ENCODE measurements around the gene TBCCD1.
"Not testable (repeated sequence)": the region's sequence is repeated elsewhere in the genome, so short reads cannot be mapped to it uniquely, and the experiment has no call there.

TBCCD1 gene

DNA sequence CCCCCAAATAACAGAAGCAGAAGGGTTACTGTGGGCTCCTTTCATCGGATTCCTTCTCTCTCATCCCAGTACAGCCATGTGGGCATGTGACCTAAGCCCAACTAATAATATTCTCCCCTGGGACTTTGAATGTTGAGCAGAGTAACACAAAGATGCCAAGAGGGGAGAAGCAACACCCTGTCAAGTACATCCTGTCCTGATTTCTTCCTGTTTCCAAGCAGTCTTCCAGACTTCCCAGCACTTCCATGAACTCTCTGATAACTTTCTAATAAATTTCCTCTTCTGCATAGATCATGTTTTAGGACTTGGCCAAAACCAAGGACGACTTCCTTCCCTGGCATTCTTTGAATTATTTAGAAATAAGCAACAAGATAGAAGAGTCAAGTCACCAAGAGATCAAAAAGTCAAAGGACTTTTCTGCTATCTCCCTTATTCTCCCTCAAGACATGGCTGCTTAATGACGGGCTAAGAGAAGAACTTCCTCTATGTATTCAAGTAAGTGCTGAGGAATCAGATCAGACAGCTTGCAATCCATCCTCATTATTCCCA is 60.9 kb downstream of the TBCCD1 start:
- H3K27me3 ChIP-seq (ENCODE audit: insufficient read depth, low read length), result peaks cover 64% of the 10 kb centered on the region
- no peaks in the 10 kb centered on the region for H3K79me2 ChIP-seq (ENCODE audit: control insufficient read depth, insufficient read depth, low read length, unreplicated experiment)
- H3K4me3 ChIP-seq (ENCODE audit: low read depth, low read length), result no peak overlapping the region
- H2AFZ ChIP-seq (ENCODE audit: low read length, unreplicated experiment), result no peak overlapping the region
- no peak overlapping the region for H3K27ac ChIP-seq (ENCODE audit: low read depth, low read length)
- H3K4me1 ChIP-seq (ENCODE audit: control insufficient read depth, insufficient read depth, low read length, unreplicated experiment), result no peaks in the 10 kb centered on the region
- H3K36me3 ChIP-seq (ENCODE audit: insufficient read depth, low read length), result no peaks in the 10 kb centered on the region

DNA sequence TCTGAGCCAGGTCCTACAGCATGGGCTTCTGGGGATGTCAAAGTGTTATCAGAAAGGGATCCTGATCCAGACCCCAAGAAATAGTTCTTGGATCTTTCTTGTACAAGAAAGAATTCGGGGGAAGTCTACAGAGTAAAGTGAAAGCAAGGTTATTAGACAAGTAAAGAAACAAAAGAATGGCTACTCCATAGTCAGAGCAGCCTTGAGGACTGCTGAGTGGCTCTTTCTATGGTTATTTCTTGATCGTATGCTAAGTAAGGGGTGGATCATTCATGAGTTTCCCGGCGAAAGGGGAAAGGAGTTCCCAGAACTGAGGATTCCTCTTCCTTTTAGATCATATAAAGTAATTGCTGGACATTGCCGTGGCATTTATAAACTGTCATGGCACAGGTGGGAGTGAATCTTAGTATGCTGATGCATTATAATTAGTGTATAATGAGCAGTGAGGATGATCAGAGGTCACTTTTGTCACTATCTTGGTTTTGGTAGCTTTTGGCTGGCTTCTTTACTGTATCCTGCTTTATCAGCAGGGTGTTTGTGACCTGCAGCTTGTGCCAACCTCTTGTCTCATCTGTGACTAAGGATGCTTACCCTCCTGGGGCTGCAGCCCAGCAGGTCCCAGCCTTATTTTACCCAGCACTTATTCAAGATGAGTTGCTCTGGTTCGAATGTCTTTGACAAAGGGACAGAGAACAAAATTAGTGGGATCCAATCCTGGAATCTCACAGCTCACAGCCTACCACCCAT is 64.0 kb downstream of the TBCCD1 start:
- no peaks in the 10 kb centered on the region for H3K79me2 ChIP-seq (ENCODE audit: control insufficient read depth, insufficient read depth, low read length, unreplicated experiment)
- no peaks in the 10 kb centered on the region for H3K36me3 ChIP-seq (ENCODE audit: insufficient read depth, low read length)
- H2AFZ ChIP-seq (ENCODE audit: low read length, unreplicated experiment), result no peak overlapping the region
- H3K4me3 ChIP-seq (ENCODE audit: low read depth, low read length), result peak overlapping the region; percentile 53
- H3K27ac ChIP-seq (ENCODE audit: low read depth, low read length), result no peak overlapping the region
- no peaks in the 10 kb centered on the region for H3K4me1 ChIP-seq (ENCODE audit: control insufficient read depth, insufficient read depth, low read length, unreplicated experiment)
- peaks cover 50% of the 10 kb centered on the region for H3K27me3 ChIP-seq (ENCODE audit: insufficient read depth, low read length)

DNA sequence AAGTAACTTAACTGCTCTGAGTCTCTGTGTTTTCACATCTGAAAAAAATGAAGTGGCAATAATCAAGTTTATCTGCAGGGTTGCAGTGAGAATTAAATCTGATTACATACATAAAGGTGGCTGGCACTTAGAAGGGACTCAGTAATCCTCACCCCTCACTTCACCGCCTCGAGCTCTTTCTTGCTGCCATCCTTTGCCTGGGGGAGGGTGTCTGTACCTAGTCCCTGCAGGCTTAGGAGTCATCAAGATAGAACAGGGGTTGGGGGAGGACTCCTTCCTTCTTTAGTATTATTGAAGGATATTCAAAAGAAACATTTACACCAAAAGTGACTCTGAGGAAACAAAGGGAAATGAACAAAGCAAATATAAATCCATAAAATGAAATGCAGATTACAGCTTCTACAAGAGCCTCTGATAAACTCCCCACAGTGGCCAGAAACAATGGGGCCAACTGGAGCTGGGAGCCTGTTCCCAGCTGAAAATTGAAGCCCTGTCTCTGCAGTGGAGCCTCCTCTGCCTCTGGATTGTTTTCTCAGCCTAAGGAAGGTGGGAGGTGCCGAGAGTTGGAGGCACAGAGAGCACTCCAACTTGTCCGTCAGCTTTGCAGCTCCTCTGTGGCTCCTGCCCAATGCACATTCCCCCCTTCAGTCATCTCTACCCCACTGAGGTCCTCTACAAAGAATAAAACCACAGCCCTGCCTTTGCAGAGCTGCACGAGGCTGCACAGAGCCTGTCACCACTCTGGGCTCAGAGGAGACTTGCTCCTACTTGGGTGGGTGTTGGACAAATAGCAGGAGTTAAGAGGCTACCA is 64.8 kb downstream of the TBCCD1 start:
- Histone ChIP-seq H3K27ac (ENCODE audit: low read depth, low read length) (no peak overlapping the region), H3K4me1 (ENCODE audit: control insufficient read depth, insufficient read depth, low read length, unreplicated experiment) (no peaks in the 10 kb centered on the region), H3K27me3 (ENCODE audit: insufficient read depth, low read length) (peaks cover 50% of the 10 kb centered on the region), H3K36me3 (ENCODE audit: insufficient read depth, low read length) (no peaks in the 10 kb centered on the region), H2AFZ (ENCODE audit: low read length, unreplicated experiment) (no peak overlapping the region), H3K4me3 (ENCODE audit: low read depth, low read length) (peak overlapping the region; percentile 53; the same call in 1 of the 2 replicates), H3K79me2 (ENCODE audit: control insufficient read depth, insufficient read depth, low read length, unreplicated experiment) (no peaks in the 10 kb centered on the region)

DNA sequence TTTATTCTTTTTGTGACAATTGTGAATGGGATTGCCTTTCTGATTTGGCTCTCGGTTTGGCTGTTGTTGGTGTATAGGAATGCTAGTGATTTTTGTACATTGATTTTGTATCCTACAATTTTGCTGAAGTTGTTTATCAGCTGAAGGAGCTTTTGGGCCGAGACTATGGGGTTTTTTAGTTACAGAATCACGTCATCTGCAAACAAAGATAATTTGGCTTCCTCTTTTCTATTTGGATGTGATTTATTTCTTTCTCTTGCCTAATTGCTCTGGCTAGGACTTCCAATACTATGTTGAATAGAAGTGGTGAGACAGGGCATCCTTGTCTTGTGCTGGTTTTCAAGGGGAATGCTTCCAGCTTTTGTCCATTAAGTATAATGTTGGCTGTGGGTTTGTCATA is 67.2 kb downstream of the TBCCD1 start:
- not testable (repeated sequence) for H2AFZ ChIP-seq (ENCODE audit: low read length, unreplicated experiment); H3K4me3 ChIP-seq (ENCODE audit: low read depth, low read length); H3K27ac ChIP-seq (ENCODE audit: low read depth, low read length); H3K79me2 ChIP-seq (ENCODE audit: control insufficient read depth, insufficient read depth, low read length, unreplicated experiment); H3K36me3 ChIP-seq (ENCODE audit: insufficient read depth, low read length); H3K4me1 ChIP-seq (ENCODE audit: control insufficient read depth, insufficient read depth, low read length, unreplicated experiment)
- H3K27me3 ChIP-seq (ENCODE audit: insufficient read depth, low read length), result peaks cover 49% of the 10 kb centered on the region

DNA sequence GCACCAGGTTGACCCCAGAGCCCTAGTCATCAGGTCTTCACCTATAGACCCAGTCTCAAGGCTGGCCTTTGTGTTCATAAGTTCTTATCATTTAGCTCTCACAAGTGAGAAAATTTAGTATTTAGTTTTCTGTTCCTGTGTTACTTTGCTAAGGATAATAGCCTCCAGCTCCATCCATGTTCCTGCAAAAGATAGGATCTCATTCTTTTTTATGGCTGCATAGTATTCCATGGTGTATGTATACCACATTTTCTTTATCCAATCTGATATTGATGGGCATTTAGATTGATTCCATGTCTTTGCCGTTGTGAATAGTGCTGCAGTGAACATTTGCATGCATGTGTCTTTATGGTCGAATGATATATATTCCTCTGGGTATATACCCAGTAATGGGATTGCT is 69.1 kb downstream of the TBCCD1 start:
- H3K79me2 ChIP-seq (ENCODE audit: control insufficient read depth, insufficient read depth, low read length, unreplicated experiment); H3K27ac ChIP-seq (ENCODE audit: low read depth, low read length); H2AFZ ChIP-seq (ENCODE audit: low read length, unreplicated experiment); H3K4me3 ChIP-seq (ENCODE audit: low read depth, low read length); H3K4me1 ChIP-seq (ENCODE audit: control insufficient read depth, insufficient read depth, low read length, unreplicated experiment); H3K36me3 ChIP-seq (ENCODE audit: insufficient read depth, low read length): not testable (repeated sequence)
- H3K27me3 ChIP-seq (ENCODE audit: insufficient read depth, low read length), result peaks cover 52% of the 10 kb centered on the region

DNA sequence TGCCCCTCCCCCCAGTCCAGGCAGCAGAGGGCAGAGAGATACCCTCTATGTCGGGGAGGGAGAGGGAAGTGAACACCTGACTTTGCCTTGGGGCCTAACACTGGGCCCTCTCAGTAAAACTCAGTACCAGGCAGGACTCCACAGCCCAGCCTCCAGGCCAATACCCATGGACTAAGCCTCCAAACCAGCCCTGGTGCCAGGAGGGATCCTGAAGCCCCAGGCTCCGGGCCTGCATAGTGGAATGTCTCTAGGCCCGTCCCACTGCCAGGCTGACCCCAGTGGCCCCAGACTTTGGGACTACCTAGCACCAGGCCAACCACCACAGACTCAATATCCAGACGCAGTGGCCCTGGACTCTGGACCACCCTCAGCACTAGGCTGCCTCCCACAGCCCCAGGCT is 69.5 kb downstream of the TBCCD1 start:
- Histone ChIP-seq H3K27me3 (ENCODE audit: insufficient read depth, low read length) (peaks cover 53% of the 10 kb centered on the region), H3K4me1 (ENCODE audit: control insufficient read depth, insufficient read depth, low read length, unreplicated experiment) (no peaks in the 10 kb centered on the region), H3K36me3 (ENCODE audit: insufficient read depth, low read length) (no peaks in the 10 kb centered on the region), H3K27ac (ENCODE audit: low read depth, low read length) (no peak overlapping the region), H3K4me3 (ENCODE audit: low read depth, low read length) (no peak overlapping the region), H2AFZ (ENCODE audit: low read length, unreplicated experiment) (no peak overlapping the region), H3K79me2 (ENCODE audit: control insufficient read depth, insufficient read depth, low read length, unreplicated experiment) (no peaks in the 10 kb centered on the region)

DNA sequence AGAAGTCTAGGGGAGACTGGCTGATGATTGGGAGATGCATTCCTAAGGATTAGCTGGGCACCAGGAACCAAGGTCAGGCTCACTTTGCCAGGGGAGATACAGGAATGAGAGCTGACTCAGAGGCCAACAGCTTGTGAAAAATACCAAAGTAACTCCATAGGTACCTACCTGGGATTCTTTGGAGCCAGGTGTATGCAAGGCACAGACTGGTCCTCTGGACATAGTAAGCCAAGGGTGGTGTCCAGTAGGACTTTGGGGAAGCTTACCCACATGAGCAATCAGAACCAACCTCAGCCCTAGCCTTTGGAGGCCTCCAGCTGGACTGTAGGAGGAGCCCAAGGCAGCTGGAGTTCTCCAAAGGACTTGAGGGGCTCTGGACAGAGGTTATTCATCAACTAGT is 70.5 kb downstream of the TBCCD1 start:
- H3K79me2 ChIP-seq (ENCODE audit: control insufficient read depth, insufficient read depth, low read length, unreplicated experiment), result no peaks in the 10 kb centered on the region
- H3K27ac ChIP-seq (ENCODE audit: low read depth, low read length), result no peak overlapping the region
- no peak overlapping the region for H2AFZ ChIP-seq (ENCODE audit: low read length, unreplicated experiment)
- no peaks in the 10 kb centered on the region for H3K4me1 ChIP-seq (ENCODE audit: control insufficient read depth, insufficient read depth, low read length, unreplicated experiment)
- peaks cover 48% of the 10 kb centered on the region for H3K27me3 ChIP-seq (ENCODE audit: insufficient read depth, low read length)
- no peak overlapping the region for H3K4me3 ChIP-seq (ENCODE audit: low read depth, low read length)
- H3K36me3 ChIP-seq (ENCODE audit: insufficient read depth, low read length), result no peaks in the 10 kb centered on the region
